Smooth muscle cell of trachea (primary cell): ENCODE results near the gene C2orf72. TPM values are rescaled to one million over a fixed set of nuclear protein-coding genes. Genes with fewer than 3 reads are reported as not detected.

Experiments used
- total RNA-seq: library from RNA; depleted of rRNA; stranded (reverse); fragments of >200 nt; gene quantifications from 2 replicates; pipeline ENCODE4 v1.2.1, GENCODE V29; 2014

The C2orf72 gene
- 0.17 TPM in 1 of 2 replicates, not detected in the other for total RNA-seq

DNA sequence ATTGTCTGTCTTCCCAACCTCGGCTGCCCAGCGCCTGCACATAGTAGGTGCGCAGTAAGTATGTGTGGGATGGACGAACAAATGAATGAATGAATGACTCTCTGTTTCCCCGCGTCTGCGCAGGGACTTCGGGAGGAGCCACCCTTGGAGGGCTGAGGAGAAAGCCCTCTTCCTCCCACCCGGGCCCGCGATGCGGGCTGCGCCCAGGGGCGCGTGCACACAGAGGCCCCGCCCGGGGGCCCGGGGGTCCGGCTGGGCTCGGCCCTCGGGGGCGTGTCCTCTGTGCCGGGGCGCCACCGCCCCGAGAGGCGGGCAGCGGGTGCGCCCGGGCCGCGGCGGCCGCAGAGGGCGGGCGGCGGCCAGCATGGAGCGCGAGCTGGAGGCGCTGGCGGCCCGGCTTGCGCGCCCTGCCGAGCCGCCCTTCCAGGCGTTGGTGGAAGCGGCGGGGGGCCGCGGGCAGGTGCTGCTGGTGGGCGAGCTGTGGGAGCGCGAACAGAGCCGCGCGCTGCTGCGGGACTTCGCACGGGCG, at the start of gene C2orf72:
Gene C2orf72 (plus strand): TSS at position 322 of the 529 bp plus-strand sequence. CDS start 43 bp downstream, at position 365.

GRCh38 chr2:230995821-230996220, 41.5 kb upstream of the C2orf72 start, which contains the start of gene SPATA3:
TSS of gene SPATA3 (plus strand) at chr2:230996121. CDS start at chr2:230996234, 113 bp downstream.

DNA sequence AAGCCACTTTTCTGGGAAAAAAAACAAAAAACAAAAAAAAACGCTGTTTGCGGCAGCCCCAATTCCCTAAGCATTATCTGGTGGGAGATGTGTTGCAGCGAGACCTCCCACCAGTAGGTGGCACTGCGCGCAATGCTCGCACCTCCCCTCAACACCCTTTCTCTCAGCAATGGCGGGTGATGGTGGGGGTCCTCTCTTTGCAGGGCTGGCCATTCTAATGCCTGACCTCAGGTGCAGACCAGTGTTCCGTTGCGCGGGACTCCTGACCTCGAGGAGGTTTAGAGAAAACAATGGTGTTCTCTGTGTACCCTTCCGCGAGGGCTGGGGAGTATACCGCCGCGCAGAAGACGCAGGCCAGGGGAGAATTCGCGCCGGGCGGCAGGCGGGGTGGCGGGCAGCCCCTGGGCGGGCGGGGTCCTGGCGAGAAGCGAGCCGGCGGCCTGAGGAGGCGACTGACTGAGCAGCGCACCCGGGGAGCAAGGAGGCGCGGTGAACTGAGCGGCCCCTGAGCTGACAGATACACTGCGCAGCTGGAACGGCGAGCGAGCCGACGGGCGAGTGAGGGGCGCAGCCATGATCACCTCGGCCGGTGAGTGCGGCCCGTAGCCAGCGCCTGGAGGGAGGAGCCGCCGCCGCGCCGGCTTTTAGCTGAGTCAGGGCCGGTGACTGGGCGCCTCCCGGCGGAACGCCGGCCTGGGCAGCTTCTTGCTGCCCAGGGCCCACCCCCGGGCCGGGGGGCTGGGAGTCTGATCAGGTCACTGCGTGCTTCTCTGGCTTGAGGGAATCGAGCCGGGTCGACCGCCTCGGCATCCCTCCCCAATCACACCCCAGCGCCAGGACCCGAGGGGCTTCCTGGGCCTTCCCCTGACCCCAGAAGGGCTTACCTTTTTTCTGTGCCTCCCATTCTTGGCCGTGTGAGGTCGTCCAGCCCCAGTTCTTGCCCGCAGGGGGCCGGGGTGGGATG, 19.4 kb downstream of the C2orf72 start, which contains the start of gene PSMD1:
Gene PSMD1 (plus strand): TSS at position 415 of the 964 bp plus-strand sequence. CDS start 159 bp downstream, at position 574.

Other genes starting within 250 kb of the C2orf72 start
- 63.4 and 97.1 TPM in 2 replicates for gene ITM2C, start 172.6 kb upstream of the C2orf72 start, total RNA-seq
- not detected in 2 replicates for gene GPR55, start 112.3 kb upstream of the C2orf72 start, total RNA-seq
- not detected in 2 replicates for gene SPATA3, start 41.4 kb upstream of the C2orf72 start, total RNA-seq
- 114 and 159 TPM in 2 replicates for gene PSMD1, start 19.3 kb downstream of the C2orf72 start, total RNA-seq
- 9.8 and 15.3 TPM in 2 replicates for gene HTR2B, start 87.5 kb downstream of the C2orf72 start, total RNA-seq
- gene ARMC9, start 161.1 kb downstream of the C2orf72 start, total RNA-seq: 81.9 and 105 TPM in 2 replicates